GM11168 (cell line): ENCODE results near the gene PROX2.

ENCODE experiments used
- in situ Hi-C: fragments of 300-500 bp; cut with MboI; formaldehyde crosslinking; loops from one replicate; pipeline ENCODE4 v1.12.0; 2022; ENCODE audit warnings: low sequenced_read_pairs; ENCODE audit not compliant: unreplicated experiment

PROX2 gene

GRCh38 chr14:74848768-74849167 lies 27.2 kb downstream of the PROX2 start:
- in situ Hi-C loops = no loop called here

GRCh38 chr14:74846968-74847665 lies 28.8 kb downstream of the PROX2 start:
- in situ Hi-C loops = no loop called here

- in situ Hi-C loops = no loop called here
Measured at GRCh38 chr14:74846168-74846567, 29.8 kb downstream of the PROX2 start.

GRCh38 chr14:74843653-74844052 lies 32.3 kb downstream of the PROX2 start:
- in situ Hi-C loops = no loop called here

- in situ Hi-C loops = no loop called here
Measured at GRCh38 chr14:74841230-74842207, 34.4 kb downstream of the PROX2 start.

GRCh38 chr14:74840603-74841030 lies 35.3 kb downstream of the PROX2 start:
- in situ Hi-C loops = no loop called here

GRCh38 chr14:74838166-74838565 lies 37.8 kb downstream of the PROX2 start:
- in situ Hi-C loops = no loop called here

- in situ Hi-C loops = no loop called here
Measured at GRCh38 chr14:74836251-74836960, 39.5 kb downstream of the PROX2 start.

- in situ Hi-C loops = no loop called here
Measured at GRCh38 chr14:74835645-74836250, 40.2 kb downstream of the PROX2 start.

GRCh38 chr14:74834692-74835392 lies 41.1 kb downstream of the PROX2 start:
- in situ Hi-C loops = no loop called here

GRCh38 chr14:74832849-74833248 lies 43.1 kb downstream of the PROX2 start:
- in situ Hi-C loops = no loop called here

- in situ Hi-C loops = no loop called here
Measured at GRCh38 chr14:74829251-74829650, 46.7 kb downstream of the PROX2 start.

- in situ Hi-C loops = no loop called here
Measured at GRCh38 chr14:74826574-74826973, 49.4 kb downstream of the PROX2 start.
